Stimulated activated CD4-positive, alpha-beta T cell treated with anti-CD3 and anti-CD28 coated beads, TNF-alpha, amount 100 ng/mL, for 1 hour (primary cell): ENCODE results near the gene SLC35D1.
"Not testable (repeated sequence)": the region's sequence is repeated elsewhere in the genome, so short reads cannot be mapped to it uniquely, and the experiment has no call there.

ENCODE experiments used
- DNase-seq, 3 donors: peaks; one replicate each; pipeline ENCODE4 v3.0.0-alpha.2; 2020; ENCODE audit warnings: low read depth in 3 of 3, low spot score in 1 of 3

The SLC35D1 gene

GRCh38 chr1:66993076-66993475 lies 60.9 kb downstream of the SLC35D1 start:
- no peak for DNase-seq

DNA sequence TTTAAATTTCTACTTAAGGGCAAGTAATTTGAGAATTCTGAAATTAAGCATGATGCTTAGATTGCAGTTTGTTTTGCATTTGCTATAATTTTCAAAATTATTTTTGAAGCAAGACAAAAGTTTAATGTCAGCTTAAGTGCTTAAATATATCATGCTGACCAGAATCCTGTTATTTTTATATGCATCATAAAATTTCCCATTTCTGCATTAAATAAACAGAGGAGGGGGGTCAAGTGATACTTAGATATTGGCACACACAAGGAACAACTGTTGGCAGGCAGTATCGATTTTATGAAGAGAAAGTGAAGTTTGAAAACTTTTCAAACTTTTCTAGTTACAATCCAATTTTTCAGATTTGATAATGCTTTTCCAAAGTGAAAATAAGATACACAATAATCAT lies 68.1 kb downstream of the SLC35D1 start:
- DNase-seq: no peak

DNA sequence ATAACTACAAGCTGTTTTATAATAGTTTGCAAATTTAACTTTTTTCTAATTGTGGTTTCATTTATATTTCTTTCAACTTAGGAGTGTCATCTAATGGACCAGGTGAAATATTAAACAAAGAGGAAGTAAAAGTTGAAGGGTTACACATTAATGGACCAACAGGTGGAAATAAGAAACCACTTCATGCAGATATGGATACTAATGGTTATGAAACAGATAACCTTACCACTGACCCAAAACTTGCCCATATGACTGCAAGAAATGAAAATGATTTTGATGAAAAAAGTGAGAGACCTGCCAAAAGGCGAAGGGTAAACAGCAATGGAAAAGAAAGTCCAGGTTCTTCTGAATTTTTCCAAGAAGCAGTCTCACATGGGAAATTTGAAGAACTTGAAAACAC lies 69.5 kb downstream of the SLC35D1 start:
- DNase-seq: no peak

DNA sequence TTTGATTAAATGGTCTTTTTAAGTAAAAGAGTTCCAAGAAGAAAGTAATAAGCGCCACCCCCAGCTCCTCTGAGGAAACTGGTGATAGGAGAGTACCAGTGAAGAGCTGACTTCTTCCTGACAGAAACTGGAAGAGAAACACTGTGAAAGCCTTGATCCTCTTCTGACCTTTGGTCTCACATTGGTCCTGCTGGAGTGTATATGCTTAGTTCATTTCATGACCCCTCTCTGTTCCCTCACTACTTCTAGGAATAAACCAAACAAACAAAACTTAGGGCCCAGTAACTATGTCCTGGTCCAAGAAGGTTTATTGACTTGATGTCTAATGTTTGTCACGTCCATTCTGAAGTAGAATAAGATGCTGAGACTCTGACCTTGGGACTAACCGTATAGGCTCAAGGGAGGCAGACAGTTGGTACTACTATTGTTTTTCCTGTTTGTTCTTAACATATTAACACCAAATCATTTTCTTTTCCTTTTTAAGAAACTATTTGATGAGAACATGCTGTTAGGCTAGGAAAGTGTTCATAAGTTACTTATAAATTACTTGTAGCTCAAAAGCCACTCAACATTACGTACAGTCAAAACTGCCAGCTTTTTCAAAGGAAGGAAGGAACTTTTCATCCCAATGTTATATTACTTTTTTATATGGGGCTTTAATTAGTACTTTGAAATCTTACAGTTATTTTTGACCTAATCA lies 71.2 kb downstream of the SLC35D1 start:
- DNase-seq: no peak

DNA sequence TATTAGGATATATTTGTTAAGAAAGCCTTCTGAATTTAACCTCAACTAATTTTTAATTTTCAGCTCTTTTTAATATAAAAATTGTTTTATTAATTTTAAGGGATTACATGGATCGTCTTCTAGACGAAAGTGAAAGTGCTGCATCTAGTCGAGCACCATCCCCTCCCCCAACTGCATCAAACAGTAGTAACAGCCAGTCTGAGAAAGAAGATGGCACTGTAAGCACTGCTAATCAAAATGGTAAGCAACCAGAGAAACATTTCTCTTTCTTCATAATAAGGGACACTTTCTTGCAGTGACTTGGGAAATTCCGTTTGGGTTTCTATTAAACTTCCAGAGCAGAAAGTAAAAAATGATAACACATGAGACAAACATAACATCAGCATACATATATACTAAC lies 72.3 kb downstream of the SLC35D1 start:
- DNase-seq: peak in 1 of 3 donors; percentile 13

DNA sequence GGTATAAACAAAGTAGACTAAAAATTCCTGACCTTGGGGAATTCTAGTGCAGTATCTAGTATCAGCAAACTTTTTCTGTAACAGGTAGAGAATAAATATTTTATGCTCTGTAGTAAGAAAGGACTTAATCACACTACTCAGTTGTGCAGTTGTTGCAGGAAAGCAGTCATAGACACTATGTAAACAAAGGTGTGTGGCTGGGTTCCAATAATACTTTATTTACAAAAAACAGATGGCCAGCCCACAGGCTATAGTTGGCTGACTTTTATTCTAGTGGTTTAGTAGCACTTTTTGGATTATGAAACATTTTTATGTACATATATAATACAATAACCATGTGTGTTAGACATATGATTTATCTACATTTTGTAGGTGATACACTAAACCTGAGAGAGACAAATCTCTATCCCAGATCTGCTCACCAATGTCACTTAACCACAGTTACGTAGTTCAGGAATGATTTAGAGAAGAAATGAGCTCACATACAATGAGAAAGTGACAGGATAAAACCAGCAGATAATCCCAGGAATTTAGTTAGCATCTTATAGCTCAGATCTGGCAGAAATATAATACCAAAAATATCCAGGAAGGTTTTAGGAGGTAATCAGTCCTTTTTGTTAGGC lies 73.1 kb downstream of the SLC35D1 start:
- DNase-seq: no peak

DNA sequence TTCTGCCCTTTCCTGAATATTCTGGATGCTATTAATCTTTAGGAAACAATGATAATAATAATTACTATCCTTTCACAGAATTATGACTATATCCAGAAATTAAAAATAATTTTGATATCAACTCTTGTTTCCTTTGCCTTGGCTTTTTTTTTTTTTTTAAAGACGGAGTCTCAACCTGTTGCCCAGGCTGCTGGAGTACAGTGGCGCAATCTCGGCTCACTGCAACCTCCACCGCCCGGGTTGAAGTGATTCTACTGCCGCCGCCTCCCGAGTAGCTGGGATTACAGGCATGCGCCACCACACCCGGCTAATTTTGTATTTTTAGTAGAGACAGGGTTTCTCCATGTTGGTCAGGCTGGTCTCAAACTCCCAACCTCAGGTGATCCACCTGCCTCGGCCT lies 74.3 kb downstream of the SLC35D1 start:
- DNase-seq: not testable (repeated sequence)

DNA sequence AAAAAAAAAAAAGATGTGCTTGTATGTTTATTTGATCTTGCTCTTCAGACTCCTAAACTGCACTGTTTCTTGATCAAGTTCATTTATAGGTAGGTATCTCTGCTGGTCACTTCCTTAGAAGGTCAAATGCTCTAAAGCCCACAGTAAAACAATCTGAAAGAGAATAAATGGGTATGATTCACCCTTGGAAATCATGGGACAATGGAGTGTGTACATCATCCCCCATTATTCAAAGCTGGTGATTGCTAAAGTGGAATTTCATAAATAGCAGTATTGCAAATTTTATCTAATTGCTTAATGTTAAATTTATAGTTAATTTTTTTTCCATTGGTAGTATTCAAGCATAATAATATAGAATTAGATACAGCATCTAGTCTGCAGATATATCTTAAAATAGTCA lies 75.7 kb downstream of the SLC35D1 start:
- DNase-seq: no peak

DNA sequence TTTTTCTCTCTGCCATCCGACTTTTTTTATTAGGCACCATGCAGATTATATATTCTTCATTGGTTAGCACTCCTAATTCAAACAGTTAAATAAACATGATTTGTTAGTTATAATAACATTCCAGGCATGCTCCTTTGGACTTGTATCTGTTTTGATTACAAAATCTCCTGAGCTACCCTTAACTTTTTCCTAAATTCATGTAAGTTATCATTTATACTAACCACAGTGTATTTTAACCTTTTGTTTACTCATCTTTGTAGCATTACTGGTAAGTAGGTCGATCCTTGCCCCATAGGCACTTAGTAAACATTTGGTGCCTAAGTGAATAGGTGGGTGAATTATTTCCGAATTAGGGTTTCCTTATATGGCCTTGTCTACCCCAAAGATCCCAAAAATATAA lies 85.4 kb downstream of the SLC35D1 start:
- DNase-seq: no peak

- DNase-seq: not testable (repeated sequence)
Observed at GRCh38 chr1:66966188-66966873, 87.6 kb downstream of the SLC35D1 start.

GRCh38 chr1:66957938-66958337 lies 96.0 kb downstream of the SLC35D1 start:
- no peak for DNase-seq

DNA sequence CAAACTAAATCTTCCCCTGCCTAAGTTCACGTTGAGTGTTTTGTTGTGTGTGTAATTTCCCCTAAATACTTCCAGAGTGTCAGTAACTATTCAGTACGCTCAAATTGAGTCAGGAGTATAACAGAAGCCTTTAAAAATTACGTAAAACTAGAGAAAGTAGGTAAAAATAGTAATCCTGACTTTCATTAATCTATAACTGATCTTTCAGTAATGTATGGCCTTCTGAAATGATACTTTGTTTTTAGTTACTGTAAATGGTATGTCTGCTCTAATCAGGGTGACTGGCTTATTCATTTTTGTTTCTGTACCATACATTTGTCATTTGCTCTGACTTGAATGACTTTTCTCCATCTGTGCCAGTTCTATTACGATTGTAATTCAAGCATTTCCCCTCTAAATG lies 99.7 kb downstream of the SLC35D1 start:
- no peak for DNase-seq

DNA sequence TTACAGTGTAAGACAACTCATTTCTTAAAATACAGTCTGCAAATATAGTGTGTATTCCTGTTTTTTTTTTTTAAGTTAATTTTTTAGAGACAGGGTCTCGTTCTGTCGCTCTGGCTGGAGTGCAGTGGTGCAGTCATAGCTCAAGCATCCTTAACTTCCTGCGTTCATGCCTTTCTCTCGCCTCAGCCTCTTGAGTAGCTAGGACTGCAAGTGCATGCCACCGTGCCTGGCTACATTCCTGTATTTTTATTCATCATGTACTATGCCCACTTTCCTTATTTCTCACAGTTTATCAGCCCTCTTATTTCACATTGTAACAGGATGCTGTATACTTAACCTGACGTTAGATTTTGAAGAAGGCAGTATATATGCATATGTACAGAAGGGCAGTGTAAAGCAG lies 102.4 kb downstream of the SLC35D1 start:
- no peak for DNase-seq
